TTC549 (cell line): ENCODE results near the gene RGS13.

Source experiments
- FAIRE-seq: peaks from 2 replicates; lab custom pipeline; 2012; peaks lifted over from hg19 to GRCh38; lab: Jason Lieb, UNC

Gene RGS13

DNA sequence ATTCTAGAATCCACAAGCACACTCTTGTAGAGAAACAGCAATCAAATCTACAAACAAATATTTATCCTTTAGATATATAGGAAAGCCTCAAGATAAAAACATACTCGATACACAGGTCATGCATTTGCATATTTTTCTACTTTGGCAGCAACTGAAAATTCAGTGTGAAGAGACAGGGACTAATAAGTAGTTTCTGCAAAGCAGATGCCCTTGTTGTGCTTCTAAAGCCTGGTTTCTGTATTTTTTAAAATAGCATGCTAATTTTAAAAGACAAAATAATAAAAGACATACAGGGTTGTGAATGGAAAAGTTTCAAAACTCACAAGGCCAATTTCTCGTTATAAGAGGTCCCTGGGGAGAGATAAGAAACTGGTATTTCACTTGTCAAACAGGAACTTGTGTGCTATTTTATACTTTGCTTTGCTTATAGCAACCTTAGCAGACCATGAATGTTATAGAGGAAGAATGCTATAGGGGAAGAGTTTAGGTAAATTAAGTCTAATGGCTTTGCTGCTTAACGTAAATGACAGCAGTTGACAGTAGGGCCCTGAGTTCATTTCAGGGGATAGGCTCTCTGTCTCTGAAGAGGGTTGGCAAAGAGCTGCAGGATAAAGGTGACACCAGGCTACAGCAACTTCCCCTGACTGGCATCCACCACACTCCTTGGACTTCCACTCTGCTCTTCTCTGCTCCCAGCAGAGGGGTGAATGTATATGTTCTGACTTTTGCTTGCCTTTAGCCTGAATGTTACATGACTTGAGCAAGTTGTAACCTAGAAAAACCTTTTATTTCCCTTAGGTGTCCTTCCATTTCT, 9.4 kb upstream of the RGS13 start:
- no peak for FAIRE-seq

- no peak for FAIRE-seq
These were observed 8.0 kb upstream of the RGS13 start for GRCh38 chr1:192627901-192628300.

GRCh38 chr1:192628396-192629057, 7.4 kb upstream of the RGS13 start:
- no peak for FAIRE-seq

GRCh38 chr1:192629612-192630011, 6.3 kb upstream of the RGS13 start:
- FAIRE-seq, result no peak

DNA sequence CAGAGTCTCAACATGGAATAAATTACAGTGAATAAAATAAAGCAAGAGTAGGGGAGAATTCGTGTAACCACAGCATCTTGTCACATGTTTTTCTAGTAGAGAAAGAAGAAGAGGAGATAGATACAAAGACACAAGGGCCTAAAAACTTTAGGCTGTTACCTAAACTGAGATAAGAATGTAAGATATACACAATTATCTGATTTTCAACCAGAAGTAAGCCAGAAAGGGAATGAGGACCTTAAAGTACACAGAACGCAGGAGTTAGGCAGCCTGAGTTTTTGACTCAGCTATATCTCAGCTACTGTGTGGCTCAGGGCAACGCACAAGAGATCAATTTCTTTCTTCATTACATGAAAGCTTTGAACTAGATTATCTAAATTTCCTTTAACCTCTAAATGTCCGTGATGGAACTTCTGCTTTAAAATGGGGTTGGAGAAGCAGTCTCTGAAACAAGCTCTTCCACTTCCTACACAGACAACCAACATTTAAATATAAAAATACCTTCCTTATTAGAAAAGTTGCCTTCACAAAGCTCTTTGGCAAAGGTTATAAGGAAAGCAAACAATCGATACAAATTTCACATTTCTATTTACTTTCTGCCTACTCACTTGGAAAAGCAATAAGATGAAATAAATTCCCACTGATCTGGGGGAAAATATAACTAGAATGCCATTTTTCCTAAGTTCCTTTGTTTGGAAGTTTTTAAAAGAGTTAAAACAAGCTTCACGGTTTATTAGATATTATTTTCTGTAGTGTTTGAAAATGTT, 5.2 kb upstream of the RGS13 start:
- no peak for FAIRE-seq

DNA sequence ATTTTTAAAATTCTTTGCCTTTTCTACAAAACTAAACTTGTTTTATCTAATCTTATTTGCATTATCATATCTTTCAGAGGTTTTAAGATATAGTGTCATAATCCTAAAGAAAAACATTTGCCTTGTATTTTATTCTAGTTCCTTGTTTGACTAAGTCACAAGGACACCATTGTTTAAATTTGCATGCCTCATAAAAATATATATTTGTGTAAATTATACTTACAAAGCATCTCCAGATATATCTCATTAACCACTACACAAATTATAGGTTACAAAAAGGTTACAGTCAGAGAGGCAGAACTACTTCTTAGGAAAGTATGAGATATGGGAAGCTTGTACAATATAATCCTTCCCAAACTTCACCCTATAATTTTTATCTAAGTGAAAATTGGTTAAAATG, 4.2 kb upstream of the RGS13 start:
- FAIRE-seq, result no peak

GRCh38 chr1:192632188-192632587, 3.8 kb upstream of the RGS13 start:
- no peak for FAIRE-seq

DNA sequence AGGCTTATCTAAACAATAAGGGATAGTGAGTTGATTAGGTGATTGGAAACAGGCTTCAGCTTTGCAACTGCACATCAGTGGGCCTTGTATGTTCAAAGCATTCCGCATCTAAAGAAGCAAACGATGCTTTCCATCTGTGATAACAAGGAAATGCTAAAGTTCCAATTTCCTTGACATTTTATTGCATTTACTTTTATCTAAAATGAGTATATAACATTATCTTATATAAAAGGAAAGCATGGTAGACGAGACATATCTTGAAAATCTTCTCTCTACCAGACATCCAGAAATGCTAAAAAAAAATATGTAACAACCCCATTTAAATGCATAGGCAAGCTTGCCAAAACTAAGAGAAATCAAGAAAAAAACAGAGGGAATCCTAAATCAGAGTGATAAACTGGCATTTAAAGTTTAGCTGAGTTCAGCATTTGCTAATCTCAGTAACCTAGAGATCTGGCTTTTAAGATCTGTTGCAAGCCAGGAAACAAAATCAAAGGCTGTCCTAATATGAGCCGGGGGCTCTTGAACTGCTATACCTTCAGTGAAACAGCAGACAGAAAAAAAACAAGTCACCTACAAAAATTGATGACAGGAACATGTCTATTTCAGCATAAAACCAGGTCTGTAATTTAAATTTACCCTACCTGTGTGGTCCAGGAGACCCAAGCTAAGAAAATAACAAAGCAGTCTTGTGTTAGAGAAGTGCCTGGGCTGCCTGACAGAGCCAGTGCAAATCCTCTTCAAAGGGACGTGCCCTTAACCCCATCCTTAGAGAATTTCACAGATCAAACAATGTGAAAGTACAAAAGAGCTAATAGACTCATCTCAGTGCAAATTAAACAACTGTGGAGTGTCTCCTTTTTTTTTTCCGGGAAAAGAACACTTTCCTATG, 3.1 kb upstream of the RGS13 start:
- FAIRE-seq, result no peak

DNA sequence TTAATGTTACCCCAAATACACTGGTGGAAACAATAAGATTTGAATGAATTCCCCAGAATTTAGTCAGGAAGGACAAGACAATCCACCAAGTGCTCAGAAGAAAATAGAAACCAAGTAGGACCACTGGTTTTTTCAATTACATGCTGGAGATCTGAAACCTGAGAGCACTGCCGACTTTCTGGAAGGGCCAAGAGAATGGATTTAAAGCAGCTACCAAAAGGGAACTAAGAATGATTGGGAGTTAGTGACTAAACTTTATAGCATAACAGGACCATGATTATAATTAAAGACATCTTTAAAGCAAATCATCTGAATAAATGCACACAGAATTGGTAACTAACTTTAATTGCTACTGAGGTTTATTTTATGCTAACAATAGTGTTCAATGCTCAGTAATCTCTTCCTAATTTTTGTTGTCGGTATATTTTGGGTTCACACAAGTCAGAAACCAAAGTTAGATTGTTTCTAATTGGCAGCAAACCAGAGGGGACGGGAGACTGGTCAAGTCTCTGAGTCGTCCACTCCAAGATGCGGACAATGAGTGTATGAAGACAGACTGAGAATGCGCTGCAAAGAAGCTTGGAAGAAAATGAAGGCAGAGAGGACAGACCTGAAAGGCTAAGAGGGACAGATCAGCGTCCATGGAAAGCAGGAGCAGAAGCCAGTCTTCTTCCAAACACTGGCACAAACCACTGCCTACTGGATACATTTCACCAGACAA, 2.3 kb upstream of the RGS13 start:
- no peak for FAIRE-seq

- FAIRE-seq, result no peak
These were observed 906 bp upstream of the RGS13 start for GRCh38 chr1:192635041-192635440.

GRCh38 chr1:192639607-192640368, 3.8 kb downstream of the RGS13 start:
- no peak for FAIRE-seq

DNA sequence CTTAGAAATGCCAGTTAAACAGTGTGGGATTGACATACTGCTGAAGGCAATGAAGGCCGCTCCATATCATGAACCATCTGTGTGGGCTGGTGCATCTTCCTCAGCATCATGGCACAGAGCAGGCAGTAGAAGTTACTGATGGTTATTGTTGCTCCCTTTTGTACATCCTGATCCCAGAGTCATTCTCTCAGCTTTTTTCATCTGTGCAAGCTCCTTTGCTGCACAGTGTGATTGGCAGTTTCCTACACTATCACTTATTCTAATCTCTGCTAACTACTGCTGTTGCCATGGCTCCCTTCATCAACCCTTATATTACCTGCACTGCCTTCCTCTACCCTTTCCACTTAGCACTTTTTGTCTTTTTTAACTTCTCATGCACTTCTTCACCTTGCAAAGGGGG, 16.2 kb downstream of the RGS13 start:
- no peak for FAIRE-seq

- peak; percentile 75 for FAIRE-seq
These were observed 18.2 kb downstream of the RGS13 start for GRCh38 chr1:192654120-192654519.

DNA sequence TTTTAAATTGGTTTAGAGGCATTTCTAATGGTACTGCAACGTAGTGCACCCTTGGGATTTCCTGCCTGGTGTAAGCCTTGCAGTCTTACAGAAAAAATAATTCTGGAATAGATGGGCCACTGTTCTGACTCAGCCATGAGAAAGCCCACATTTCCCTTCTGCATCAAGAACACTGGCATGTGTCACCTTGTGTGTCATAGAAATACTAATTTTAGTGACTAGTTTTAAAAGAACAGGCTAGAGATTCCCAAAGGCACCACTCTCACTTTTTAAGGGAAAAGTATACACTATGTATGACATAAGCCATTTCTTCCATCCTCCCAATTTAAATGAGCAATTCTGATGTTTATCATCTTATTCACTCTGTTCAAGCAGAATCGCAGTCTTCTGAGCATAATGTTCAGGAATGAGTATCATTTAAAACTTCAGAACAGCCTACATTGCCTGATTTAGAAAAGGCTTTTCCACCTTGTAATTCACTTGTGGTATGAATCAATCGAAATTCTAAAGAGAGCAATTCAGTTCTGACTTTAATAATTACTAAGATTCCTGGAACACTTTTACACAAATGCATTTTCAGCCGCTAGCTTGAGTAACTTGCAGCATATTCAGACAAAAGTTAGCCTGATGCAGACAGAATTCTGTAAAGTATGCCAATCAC, 18.8 kb downstream of the RGS13 start:
- no peak for FAIRE-seq

GRCh38 chr1:192657760-192658159, 21.8 kb downstream of the RGS13 start:
- no peak for FAIRE-seq

DNA sequence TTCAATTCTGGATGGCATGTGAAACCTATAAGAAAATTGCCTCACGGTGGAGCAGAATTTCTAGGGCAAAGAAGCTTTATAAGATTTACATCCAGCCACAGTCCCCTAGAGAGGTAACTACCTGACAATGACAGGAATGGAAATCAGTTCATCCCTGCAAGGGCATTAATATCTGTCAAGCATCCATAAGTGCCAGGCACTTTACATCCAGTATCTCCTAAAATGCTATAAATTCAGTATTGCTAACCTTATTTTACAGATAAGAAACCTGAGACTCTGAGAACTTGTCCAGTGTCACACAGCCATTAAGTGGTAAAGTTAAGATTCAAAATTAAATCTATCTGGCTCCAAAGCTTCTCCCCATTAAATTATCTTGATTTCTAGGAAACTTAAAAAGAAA, 22.3 kb downstream of the RGS13 start:
- no peak for FAIRE-seq

DNA sequence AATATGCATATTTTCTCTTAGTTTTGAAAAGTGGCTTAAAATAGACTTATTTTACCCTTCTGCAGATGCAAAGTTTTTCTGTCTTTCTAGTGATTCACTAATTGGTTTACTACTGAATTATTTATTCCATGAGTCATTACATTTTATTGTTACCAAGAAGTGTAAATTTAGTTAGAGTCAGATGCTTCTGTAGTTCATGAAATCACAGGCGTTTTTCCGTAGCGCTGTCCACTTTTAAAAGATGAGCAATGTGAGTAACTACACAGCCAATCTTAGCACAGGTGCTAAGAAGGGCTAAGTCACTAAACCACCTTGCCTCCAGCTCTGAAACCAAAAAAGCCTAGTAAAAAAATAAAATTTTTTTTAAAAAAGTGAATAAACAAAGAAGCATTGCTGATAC, 24.7 kb downstream of the RGS13 start:
- no peak for FAIRE-seq

DNA sequence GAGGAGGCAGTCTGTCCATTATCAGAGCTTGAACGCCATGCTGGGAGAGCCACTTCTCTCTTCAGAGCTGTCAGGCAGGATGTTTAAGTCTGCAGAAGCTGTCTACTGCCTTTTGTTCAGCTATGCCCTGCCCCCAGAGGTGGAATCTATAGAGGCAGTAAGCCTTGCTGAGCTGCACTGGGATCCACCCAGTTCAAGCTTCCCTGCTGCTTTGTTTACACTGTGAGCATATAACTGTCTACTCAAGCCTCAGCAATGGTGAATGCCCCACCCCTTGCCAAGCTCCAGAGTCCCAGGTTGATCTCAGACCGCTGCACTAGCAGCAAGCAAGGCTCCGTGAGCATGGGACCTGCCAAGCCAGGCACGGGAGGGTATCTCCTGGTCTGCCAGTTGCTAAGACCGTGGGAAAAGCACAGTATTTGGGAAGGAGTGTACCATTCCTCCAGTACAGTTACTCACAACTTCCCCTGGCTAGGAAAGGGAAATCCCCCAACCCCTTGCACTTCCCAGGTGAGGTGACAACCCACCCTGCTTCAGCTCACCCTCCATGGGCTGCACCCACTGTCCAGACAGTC, 32.5 kb downstream of the RGS13 start:
- FAIRE-seq, result no peak

DNA sequence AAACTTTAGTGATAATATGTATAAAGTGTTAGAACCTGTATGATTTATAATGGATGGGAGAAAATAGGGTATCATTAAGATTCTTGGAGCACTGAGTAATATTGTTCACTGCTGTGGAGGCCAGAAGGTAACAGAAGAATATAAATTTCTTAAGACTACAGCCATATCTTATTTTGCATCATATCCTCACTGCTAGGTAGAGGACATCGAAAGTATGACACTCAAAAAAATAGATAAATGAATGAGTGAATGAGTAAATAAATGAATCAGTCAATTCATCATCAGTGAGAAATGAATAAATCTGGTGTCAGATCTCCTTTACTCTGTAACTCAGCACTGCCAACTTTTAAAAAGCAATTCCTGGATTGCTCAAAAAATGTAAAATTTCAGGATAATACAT, 33.2 kb downstream of the RGS13 start:
- FAIRE-seq, result no peak

- no peak for FAIRE-seq
These were observed 39.8 kb downstream of the RGS13 start for GRCh38 chr1:192675716-192676115.
